Measurements from ENCODE around the gene BTBD9.
"Not testable (repeated sequence)": the region's sequence is repeated elsewhere in the genome, so short reads cannot be mapped to it uniquely, and the experiment has no call there.

Gene BTBD9

DNA sequence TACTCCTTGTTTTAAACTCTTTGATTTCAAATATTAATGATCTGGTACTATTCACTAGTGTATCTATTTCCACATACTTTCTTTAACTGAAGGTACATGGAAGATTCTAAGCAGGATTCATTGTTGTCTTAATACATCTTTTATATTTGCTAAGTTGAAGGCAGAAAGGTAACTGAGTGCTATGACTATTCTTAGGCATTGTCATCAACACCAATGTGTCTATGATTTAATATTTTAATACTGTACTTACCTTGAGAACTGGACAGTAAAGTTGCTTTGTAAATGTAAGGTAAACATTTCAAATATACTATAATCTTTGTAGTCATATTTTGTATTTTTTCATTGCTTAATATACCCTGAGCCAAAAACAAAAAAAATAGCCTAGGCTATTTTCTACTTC, 8.9 kb upstream of the BTBD9 start:
- DNase-seq: no peak

DNA sequence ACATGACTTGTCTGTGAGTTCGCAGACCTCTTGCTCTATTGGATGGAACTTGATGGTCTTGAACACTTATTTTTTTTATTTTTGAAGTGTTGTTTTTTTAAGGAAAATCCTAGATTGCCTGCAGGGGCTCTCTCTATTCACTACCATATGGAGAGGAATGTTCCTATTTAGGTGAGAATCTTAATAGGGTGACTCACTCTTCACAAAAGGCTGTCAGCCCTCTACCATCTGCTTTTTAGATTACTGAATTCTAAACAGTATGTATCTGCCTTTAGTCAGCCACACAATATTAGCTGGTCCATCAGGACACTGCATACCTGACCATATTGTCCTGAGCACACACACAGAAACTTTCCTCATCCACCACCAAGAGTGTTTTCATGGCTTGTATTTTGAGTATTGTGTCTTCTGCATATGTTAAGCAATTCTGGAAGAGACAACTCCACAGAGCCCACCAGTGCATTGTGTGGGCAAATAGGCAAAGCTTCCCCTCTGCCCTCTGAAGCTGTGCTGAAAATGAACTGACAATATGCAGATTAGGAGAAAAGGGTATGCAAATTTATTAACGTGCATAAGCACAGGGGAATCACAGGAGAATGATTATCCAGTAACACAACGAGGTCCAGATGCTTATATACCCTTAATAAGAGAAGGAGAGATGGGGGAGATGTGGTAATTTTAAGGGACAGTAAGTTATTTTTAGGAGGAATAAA, 6.6 kb upstream of the BTBD9 start:
- no peak for DNase-seq

DNA sequence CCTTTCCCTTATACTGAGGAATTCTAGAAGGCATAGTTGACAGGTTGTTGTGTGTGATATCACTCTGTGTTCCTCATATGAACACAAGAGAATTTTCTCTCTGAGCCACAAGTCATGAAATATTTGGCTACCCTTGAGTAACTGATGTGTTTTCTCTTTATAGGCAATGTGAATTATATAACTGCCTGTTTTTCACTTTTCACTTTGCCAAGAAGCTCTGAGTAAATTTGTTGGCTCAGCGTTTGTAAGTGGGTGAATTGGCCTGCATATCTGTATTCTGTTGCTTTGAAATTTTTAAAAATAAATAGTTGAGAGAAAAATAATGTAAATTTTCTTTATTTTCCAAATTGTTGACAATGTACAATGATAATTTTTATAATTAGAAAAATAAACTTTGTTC, 5.2 kb upstream of the BTBD9 start:
- DNase-seq: no peak

DNA sequence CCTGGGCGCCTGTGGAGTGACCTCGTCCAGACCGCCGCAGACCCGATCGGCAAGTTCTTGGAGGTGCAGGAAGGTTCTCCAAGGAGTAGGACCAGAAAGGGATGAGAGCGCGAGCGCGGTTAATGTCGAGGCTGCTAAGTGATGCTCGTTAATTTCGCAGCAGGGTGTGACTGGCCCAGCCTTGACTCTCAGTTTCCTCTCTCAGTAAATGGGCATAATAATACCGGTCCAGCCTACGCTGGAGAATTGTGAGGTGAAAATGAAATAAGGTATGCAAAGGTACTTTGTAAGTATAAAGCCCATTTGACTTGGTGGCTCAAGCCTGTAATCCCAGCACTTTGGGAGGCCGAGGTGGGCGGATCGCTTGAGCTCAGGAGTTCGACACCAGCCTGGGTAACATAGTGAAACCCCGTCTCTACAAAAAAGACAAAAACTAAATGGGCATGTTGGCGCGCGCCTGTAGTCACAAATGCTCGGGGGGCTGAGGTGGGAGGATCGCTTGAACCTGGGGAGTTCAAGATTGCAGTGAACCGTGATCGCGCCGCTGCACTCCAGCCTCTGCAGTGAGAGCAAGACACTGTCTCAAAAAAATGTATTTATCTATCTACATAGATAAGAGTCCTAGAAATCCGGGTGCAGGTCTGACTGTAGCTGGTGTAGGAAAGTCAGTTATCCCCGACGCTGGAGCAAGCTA, 634 bp upstream of the BTBD9 start:
- DNase-seq: no peak

DNA sequence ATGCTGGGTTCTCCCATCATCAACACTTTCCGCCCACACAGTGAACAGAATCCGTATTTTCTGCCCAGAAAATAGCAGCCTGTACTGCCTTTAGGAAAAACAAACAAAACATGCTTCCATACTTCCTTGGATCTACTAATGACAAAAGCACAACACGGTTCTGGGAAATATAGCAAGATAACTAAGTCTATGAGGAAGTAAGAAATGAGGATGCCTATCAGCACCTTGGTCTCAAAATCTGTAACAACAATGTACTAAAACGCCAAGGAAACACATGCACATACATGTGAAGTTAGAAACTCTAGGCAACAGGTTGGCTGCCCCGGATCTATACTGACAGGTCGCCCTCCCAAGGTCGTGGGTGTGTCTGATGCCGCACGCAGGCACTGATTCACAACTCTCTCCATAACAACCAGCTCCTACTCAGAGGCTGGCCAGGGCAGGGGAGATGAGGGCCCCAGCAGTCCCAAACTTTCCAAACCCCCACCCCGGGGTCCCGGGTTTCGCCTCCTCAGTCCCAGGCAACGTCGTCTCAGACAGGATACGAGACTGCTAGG, 710 bp downstream of the BTBD9 start:
- no peak for DNase-seq

DNA sequence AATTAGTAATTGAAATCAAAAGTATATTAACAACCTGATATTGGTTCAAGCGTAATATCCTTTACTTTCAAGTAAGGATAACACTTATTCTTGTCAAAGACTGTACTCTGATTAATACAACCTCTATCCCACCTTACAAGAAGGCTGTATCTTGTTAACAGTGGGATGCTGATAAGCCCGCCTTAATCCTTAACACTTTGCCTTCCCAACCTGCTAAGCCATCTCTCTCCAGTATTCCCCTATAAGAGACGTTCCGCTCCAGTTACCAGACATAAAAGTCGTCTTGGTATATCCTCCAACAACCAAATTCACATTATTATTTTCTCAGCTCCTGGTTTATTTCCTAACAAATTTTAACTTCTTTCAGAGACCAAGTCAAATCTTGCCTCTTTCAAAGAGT, 2.0 kb downstream of the BTBD9 start:
- no peak for DNase-seq

DNA sequence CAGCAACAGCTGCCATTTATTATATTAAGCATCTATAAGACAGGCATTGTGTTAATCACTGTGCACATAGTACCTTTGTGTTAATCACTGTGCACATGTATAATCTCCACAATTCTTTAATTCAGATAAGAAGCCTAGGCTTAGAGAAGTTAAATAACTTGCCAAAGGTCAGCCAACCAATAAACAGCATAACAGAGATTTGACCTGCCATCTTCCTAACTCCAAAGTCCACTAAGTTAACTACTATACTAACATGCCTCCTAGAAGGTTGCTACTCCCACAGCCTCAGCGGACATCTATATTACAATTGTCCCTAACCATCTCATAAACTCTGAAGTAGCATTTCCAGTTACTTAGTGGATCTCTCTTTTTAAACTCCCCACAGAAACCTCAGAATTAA, 3.7 kb downstream of the BTBD9 start:
- DNase-seq: no peak

DNA sequence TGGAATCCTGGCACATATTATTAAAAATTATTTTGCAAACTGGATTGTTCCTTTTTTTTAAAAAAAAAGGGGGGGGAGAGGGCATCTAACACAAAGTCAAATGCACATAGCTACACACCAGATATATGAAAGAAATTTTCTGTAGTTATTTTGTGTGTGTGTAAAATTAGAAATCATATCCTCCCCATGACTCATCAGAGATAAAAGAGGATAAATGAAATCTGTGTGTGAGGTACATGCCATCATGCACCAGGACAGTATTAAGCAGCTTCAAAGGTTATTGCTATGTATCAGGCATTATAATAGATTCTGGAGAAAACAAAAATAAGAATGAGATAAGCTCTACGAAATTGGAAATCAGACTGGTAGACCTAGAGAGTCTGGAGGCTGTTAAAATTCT, 5.2 kb downstream of the BTBD9 start:
- no peak for DNase-seq

DNA sequence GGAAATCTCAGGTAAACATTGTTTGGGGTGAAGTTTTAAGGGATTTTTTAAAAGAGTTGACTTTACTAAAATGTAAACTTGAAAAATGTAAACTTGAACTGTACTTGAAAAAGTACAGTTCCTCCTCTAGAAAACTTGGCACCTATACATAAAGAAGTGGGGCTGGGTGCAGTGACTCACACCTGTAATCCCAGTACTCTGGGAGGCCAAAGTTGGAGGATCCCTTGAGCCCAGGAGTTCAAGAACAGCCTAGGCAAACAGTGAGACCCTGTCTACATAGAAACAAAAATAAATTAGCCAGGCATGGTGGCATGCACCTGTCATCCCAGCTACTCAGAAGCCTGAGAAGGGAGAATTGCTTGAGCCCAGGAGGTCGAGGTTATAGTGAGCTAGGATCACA, 7.2 kb downstream of the BTBD9 start:
- DNase-seq: no peak

DNA sequence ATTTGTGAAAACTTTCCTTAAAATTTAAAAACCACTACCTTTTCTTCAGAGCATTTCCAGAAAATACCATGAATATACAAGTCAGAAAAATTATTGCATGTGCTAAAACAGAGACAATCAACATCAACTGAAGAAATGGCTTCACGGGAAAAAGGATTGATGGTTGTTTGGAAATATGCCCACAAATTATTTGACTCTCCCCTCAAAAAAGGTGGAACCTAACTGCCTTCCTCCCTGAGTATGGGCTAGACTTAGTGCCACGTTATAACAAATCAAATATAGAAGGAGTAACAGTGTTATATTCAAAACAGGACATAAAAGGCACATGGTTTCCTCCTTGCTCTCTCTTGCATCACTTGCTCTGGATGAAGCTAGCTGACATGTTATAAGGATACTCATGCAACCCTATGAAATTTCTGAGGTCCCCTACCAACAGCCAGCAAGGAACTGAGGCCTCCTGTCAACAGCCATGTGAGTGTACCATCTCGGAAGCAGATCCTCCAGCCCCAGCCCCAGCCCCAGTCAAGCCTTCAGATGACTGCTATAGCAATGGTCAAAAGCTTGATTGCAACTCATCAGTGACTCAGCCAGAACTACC, 8.4 kb downstream of the BTBD9 start:
- DNase-seq: no peak

DNA sequence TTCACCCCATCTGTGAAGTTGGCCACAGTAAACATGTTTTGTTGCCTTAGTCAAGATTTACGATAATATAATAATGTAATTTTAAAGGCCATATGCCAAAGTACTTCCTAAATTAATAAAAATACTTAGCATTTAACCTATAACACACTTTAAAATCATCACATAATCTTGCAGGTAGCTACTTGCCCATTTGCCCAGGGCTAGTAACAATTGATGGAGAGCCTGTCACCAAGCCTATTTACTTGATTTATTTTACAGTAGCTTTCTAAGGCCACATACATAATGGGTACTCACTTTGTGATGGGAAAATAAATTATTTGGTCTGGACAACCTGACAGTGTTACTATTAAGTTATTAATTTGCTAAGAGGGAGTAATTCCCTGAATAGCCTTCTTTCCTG, 14.5 kb downstream of the BTBD9 start:
- no peak for DNase-seq

DNA sequence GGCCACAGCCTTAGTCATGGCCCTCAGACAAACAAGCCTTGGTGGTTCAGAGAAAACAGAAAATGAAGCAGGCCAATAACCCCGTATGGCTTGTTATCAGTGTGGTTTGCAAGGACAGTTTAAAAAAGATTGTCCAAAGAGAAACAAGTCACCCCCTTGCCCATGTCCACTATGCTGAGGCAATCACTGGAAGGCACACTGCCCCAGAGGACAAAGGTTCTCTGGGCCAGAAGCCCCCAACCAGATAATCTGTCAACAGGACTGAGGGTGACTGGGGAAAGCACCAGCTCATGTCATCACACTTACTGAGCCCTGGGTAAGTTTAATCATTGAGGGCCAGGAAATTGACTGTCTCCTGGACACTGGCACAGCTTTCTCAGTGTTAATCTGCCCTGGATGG, 20.4 kb downstream of the BTBD9 start:
- DNase-seq: not testable (repeated sequence)

DNA sequence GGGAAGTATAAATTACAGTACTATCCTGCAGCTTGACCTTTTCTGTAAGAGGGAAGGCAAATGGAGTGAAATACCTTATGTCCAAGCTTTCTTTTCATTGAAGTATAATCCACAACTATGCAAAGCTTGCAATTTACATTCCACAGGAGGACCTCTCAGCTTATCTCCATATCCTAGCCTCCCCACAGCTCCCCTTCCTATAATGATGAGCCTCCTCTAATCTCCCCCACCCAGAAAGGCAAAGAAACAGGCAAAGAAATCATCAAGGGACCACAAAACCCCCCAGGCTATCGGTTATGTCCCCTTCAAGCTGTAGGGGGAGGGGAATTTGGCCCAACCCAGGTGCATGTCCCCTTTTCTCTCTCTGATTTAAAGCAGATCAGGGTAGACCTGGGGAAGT, 21.4 kb downstream of the BTBD9 start:
- DNase-seq: not testable (repeated sequence)

DNA sequence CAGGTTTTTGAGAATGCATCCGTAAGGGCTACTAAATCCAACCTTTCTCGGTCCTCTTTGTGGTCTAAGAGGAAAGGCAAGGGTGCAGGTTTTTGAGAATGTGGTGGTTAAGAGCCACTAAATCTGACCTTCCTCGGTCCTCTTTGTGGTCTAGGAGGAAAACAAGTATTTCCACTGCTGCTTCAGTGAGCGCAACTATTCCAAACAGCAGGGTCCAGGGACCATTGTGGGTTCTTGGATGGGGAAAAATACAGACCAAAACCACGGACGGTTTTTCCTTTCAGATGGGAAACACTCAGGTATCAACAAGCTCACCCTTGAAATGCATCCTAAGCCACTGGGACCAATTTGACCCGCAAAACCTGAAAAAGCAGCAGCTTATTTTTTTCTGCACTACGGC, 21.9 kb downstream of the BTBD9 start:
- no peak for DNase-seq

DNA sequence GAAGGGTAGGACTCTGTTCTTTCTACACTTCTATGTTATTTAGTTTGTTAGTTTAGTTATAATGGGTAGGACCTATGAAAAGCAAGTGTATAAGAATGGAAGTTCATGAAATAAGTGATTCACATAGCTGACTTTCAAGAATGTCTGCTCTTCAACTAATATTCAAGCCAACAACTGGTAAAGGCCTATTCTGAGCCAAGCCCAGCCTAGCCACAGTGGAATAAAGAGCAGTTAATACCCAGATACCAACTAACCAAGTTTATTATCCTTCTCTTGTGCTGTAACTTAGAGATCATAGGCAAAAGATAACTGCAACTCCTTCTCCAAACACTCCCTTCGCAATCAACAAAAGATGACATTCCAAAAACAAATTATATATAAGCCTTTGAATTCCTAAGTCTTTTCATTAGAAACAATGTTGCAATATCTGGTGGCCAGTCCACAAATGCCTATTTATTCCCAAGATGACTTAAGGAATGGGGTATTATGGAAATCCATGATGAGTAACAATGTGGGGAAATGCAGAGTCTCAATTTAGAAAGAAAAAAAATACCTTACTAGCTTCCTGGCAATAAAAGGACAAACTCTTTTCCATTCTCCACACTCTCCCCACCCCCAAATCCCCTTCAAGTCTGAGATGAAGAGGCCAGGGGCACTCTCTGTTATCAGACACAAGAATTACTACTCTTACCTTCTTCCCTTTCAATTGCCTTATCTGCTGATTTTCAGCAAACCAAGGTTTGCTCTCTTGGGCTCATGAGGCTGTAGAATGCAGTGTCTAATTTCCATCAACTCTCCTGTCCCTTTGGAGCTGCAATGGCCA, 27.4 kb downstream of the BTBD9 start:
- no peak for DNase-seq

DNA sequence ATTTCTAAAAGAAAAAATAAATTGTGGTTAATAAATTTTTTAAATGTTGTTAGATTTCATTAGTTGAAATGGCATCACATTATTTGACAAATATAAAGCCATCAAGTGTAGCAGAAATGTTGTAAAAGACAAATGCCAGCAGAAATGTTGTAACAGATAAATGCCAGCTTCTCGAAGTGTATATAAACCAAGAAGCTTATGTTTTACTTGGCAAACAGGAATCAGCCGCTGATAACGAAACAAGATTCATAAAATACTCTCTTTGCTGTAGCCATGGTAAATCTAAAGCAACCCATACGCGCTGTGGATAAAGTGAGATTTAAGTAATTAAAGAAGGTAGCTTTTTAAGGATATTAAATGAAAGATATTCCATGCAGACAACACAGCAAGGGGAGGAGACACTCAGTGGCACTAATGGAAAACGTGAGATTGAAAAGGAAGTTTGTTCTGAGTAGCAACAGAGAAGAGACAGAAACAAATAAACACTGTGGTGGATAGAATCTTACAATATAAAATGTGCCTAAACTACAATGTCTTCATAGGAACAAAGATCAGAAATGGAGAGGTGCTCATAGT, 29.6 kb downstream of the BTBD9 start:
- DNase-seq: no peak

DNA sequence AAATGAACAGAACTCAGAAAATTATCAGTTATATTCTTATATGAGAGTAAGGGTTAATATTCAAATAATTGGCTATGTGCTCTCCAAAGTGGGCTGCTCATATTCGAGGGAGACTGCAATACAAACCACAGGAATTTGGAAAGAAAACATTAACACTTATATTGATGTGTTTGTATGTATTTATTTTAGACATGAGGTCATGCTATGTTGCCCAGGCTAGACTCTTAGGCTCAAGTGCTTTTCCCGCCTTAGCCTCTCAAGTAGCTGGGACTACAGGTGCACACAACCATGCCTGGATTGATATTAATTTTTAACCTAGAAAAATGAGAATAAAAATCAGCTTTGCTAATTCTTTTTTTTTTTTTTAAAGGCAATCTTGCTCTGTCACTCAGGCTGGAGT, 35.0 kb downstream of the BTBD9 start:
- no peak for DNase-seq

DNA sequence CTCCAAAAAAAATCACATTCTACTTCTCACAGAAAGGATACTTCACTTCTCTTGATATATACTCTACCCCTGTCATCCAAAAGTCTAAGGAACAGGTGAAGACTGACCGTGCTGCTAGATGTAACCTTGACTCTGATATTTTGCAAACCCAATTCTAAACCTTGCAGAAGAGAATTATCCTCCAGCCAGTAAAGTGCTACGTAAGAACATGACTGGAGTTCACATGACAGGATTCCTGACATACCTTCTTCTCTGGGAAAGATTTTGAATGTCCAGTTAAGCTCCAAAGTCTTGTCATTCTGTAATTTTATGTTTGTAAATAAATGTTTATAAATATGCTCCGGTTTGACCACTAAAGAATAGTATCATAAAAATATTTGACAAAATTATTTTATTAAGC, 35.8 kb downstream of the BTBD9 start:
- no peak for DNase-seq

DNA sequence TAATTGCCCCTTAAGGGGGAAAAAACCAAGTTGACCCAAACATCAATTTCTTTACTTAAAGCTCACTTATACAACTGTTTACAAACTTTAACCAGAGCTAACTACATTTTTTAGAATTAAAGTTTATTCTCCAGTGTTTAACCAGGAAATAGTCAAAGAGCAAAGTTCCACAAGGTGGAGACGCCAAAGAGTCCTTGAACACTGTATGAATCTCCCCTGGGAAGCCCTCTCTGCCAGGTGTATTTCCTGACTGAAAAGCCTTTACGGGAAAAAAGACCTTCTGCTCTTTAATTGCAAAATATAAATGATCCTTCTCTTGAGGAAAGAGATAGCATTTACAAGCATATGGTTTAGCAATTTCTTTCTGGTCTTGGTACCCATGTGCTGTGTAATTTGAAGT, 36.2 kb downstream of the BTBD9 start:
- DNase-seq: no peak

DNA sequence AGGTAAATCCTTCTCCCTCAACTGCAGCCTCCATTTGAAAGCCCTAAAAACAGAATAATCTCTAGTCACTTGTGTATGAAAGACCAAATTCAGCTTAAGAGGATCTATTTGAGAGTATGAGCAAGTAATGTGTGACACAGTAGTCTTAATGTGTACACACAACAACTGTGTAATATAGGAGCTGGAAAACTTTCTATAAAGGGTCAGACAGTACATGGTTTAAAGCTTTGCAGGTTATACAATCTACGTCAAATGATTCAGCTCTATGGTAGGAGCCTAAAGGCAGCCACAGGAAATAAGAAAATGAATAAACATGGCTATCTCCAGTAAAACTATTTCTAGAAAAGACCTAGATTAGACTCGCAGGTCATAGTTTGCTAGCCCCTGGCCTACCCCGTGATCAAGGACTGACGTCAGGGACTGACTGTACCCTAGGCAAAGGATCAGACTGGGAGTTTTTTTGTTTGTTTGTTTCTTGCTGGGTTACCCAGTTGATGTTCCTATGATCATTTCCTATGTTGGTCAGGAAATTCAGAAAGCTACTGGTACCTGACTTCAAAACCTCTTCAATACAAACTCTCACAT, 39.7 kb downstream of the BTBD9 start:
- DNase-seq: no peak

DNA sequence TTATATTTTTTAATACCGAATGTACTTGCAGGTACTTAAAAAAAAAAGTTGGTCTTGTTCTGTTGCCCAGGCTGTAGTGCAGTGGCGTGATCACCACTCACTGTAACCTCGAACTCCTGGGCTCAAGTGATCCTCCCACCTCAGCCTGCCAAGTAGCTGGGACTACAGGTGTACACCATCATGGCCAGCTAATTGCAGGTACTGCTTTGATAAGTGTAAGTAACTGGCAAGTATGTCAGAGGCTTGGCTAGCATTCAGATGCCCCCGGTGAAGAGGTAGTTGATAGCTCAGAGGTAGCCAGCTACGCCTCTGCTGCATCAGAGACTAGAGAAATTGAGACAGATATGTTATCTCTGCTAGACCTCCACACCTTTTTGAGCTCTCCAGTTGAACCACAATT, 40.5 kb downstream of the BTBD9 start:
- no peak for DNase-seq

DNA sequence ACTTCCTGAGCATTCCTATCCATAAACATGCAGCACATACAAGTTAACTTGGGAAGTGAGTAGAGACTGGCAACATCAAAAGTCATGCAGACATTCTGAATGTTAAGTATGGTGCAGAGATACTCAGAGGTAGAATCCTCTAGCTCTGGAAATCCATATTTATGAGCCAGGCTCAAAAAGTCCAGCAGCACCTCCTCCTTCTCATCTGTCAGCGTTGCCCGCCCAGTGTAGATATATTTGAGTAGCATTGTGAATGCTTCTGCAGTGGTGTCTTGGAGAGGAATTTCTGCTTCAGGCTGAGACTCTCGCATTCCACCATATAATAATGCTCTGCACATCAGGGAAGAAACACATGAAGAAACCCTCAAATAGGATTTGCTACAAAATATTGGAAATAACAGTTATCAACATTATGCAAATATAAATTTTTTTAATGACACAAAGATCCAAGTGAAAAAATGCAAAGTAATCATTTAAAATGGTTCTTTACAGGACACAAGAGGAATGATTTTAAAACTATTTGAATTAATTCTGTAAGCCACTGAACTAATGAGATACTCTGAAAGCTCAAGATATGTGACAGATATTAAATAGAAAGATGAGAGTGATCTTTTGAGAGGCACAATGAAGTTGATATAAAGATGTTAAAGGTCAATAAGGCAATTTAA, 45.6 kb downstream of the BTBD9 start:
- no peak for DNase-seq

Data from midbrain (tissue), 1 donor.